Keratinocyte (primary cell): ENCODE results near the gene TOM1L2. TPM values are rescaled to one million over a fixed set of nuclear protein-coding genes. Genes with fewer than 3 reads are reported as not detected.
A peak's percentile ranks its signal among the peaks of the same experiment; 100 is the strongest.

ENCODE experiments used
- DNase-seq: peaks from one replicate; pipeline ENCODE4 v3.0.0-alpha.2; 2011; ENCODE audit warnings: low read depth, missing footprints, low spot score
- FAIRE-seq: peaks from 2 replicates; lab custom pipeline; 2011; peaks lifted over from hg19 to GRCh38; lab: Jason Lieb, UNC
- H2AFZ ChIP-seq: 2 replicates; pipeline ENCODE4 v1.6.0; 2012; ENCODE audit warnings: low read length, control low read depth, inconsistent platforms; ENCODE audit not compliant: control insufficient read depth
- H3K27ac ChIP-seq: 2 replicates; pipeline ENCODE4 v1.5.1; 2011; ENCODE audit warnings: low read length; ENCODE audit not compliant: control insufficient read depth, insufficient read depth
- H3K27me3 ChIP-seq: 3 replicates; pipeline ENCODE4 v1.6.0; 2011; ENCODE audit warnings: low read length; ENCODE audit not compliant: control insufficient read depth, insufficient read depth; ENCODE audit errors: extremely low read depth
- H3K36me3 ChIP-seq, 2 experiments: 2 replicates in 1 of 2; 3 replicates in 1 of 2; pipeline ENCODE4 v1.5.1; 2011; ENCODE audit warnings: low read length in 2 of 2, mild to moderate bottlenecking in 1 of 2; ENCODE audit not compliant: control insufficient read depth in 2 of 2, insufficient read depth in 2 of 2; ENCODE audit errors: extremely low read depth in 1 of 2
- H3K4me1 ChIP-seq: 3 replicates; pipeline ENCODE4 v1.5.1; 2011; ENCODE audit warnings: low read length; ENCODE audit not compliant: control insufficient read depth, insufficient read depth; ENCODE audit errors: extremely low read depth
- H3K4me2 ChIP-seq: 3 replicates; pipeline ENCODE4 v1.6.0; 2011; ENCODE audit warnings: low read depth, low read length; ENCODE audit not compliant: control insufficient read depth, insufficient read depth; ENCODE audit errors: extremely low read depth
- H3K4me3 ChIP-seq, 3 experiments: fragments of 200-600 bp in 1 of 3; sonication (generic) in 1 of 3; 2 replicates in 2 of 3; 3 replicates in 1 of 3; pipeline ENCODE4 v1.5.1; 2011 to 2016; ENCODE audit warnings: low read length in 3 of 3, mild to moderate bottlenecking in 3 of 3, control low read depth in 2 of 3, inconsistent platforms in 1 of 3, low read depth in 1 of 3, mixed read lengths in 1 of 3, mixed run types in 1 of 3, moderate library complexity in 1 of 3; ENCODE audit not compliant: control insufficient read depth in 2 of 3, insufficient read depth in 2 of 3; ENCODE audit errors: extremely low read depth in 1 of 3
- H3K79me2 ChIP-seq: 2 replicates; pipeline ENCODE4 v1.6.0; 2012; ENCODE audit warnings: low read length; ENCODE audit not compliant: control insufficient read depth, insufficient read depth
- H3K9ac ChIP-seq: 3 replicates; pipeline ENCODE4 v1.6.0; 2011; ENCODE audit warnings: low read length; ENCODE audit not compliant: control insufficient read depth, insufficient read depth; ENCODE audit errors: extremely low read depth
- H3K9me1 ChIP-seq: 3 replicates; pipeline ENCODE4 v1.6.0; 2011; ENCODE audit warnings: low read length; ENCODE audit not compliant: control insufficient read depth, insufficient read depth; ENCODE audit errors: extremely low read depth
- H3K9me3 ChIP-seq: 2 replicates; pipeline ENCODE4 v1.5.1; 2012; ENCODE audit warnings: low read depth, low read length; ENCODE audit not compliant: control insufficient read depth
- H4K20me1 ChIP-seq: 3 replicates; pipeline ENCODE4 v1.6.0; 2011; ENCODE audit warnings: low read length; ENCODE audit not compliant: control insufficient read depth, insufficient read depth; ENCODE audit errors: extremely low read depth
- EZH2 ChIP-seq: IDR thresholded peaks from one replicate; pipeline ENCODE4 v1.6.1; 2012; ENCODE audit warnings: inconsistent platforms, mild to moderate bottlenecking, low read length, moderate library complexity
- dilution Hi-C: fragments of 300-500 bp; cut with MboI; formaldehyde crosslinking; loops from one replicate; pipeline ENCODE4 v1.7.0; 2020; ENCODE audit warnings: low sequenced_read_pairs; ENCODE audit not compliant: extremely low pct_ligation_motif_present
- polyA plus RNA-seq, 5 experiments: library from polyadenylated mRNA; depleted of rRNA in 3 of 5; stranded (reverse) in 3 of 5; stranded (forward) in 1 of 5; unstranded in 1 of 5; fragments of >200 nt; gene quantifications; 1 replicate in 1 of 5; 2 replicates in 3 of 5; 3 replicates in 1 of 5; pipeline versions ENCODE4 v1.2.1 to v1.2.3, GENCODE V29; 2011 to 2012; ENCODE audit warnings: missing spikeins in 2 of 5, low read depth in 1 of 5, low replicate concordance in 1 of 5
- TF ChIP-seq, protein P1 (sequence below), 3 experiments: IDR thresholded peaks in 1 of 3; conservative IDR thresholded peaks in 1 of 3; optimal IDR thresholded peaks in 1 of 3; 2 replicates in 2 of 3; 3 replicates in 1 of 3; pipeline versions ENCODE3 to v1.5.1; 2011; ENCODE audit warnings: low read length in 3 of 3, mild to moderate bottlenecking in 3 of 3, moderate library complexity in 2 of 3, control low read depth in 1 of 3, inconsistent platforms in 1 of 3; ENCODE audit not compliant: insufficient read depth in 2 of 3; ENCODE audit errors: extremely low read depth in 1 of 3

TOM1L2 gene
- polyA plus RNA-seq, 1 donor (not counting 4 experiments of a cell fraction or from before 2014, with no cell fraction given): 36.3 TPM

DNA sequence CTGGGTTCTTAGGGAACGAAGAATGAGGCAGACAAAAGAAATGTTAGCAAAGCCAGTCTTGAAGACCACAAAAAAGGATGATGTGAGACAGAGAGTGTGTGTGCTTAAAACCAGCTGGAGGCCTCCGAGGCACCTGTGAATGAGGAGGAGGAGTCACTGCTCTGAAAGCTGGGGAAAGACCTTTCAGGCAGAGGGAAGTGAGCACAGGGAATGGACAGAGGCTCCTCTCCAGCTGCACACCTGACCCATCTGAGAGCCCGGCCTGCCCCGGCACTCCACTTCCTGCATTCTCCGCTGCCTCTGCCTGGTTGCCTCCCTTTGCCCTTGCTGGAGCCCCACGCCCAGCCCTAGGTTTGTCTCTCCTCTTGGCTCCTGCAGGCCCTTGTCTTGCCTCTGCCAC is 80.2 kb downstream of the TOM1L2 start:
- H3K4me3 ChIP-seq: no peak overlapping the region
- dilution Hi-C loops: no loop called here
- no peak overlapping the region for H3K27ac ChIP-seq
- no peaks in the 10 kb centered on the region for H3K9me3 ChIP-seq
- H3K4me1 ChIP-seq: no peaks in the 10 kb centered on the region
- no peaks in the 10 kb centered on the region for H3K27me3 ChIP-seq
- FAIRE-seq: no peak
- H4K20me1 ChIP-seq: no peaks in the 10 kb centered on the region
- H3K36me3 ChIP-seq: peaks cover 25 to 51% of the 10 kb centered on the region in 2 experiments
- H3K4me2 ChIP-seq: no peak overlapping the region
- DNase-seq: no peak
- no peak for TF ChIP-seq EZH2
- TF ChIP-seq, protein P1, sequence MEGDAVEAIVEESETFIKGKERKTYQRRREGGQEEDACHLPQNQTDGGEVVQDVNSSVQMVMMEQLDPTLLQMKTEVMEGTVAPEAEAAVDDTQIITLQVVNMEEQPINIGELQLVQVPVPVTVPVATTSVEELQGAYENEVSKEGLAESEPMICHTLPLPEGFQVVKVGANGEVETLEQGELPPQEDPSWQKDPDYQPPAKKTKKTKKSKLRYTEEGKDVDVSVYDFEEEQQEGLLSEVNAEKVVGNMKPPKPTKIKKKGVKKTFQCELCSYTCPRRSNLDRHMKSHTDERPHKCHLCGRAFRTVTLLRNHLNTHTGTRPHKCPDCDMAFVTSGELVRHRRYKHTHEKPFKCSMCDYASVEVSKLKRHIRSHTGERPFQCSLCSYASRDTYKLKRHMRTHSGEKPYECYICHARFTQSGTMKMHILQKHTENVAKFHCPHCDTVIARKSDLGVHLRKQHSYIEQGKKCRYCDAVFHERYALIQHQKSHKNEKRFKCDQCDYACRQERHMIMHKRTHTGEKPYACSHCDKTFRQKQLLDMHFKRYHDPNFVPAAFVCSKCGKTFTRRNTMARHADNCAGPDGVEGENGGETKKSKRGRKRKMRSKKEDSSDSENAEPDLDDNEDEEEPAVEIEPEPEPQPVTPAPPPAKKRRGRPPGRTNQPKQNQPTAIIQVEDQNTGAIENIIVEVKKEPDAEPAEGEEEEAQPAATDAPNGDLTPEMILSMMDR (optimal IDR thresholded peaks at IDR 0.05 in 1 of 3, IDR thresholded peaks at IDR 0.05 in 1 of 3, conservative IDR thresholded peaks at IDR 0.05 in 1 of 3; ENCODE audit: extremely low read depth in 1 of 3, insufficient read depth in 2 of 3, low read length in 3 of 3): no peak
- no peak overlapping the region for H2AFZ ChIP-seq
- no peaks in the 10 kb centered on the region for H3K79me2 ChIP-seq
- H3K9ac ChIP-seq: no peak overlapping the region
- no peaks in the 10 kb centered on the region for H3K9me1 ChIP-seq

DNA sequence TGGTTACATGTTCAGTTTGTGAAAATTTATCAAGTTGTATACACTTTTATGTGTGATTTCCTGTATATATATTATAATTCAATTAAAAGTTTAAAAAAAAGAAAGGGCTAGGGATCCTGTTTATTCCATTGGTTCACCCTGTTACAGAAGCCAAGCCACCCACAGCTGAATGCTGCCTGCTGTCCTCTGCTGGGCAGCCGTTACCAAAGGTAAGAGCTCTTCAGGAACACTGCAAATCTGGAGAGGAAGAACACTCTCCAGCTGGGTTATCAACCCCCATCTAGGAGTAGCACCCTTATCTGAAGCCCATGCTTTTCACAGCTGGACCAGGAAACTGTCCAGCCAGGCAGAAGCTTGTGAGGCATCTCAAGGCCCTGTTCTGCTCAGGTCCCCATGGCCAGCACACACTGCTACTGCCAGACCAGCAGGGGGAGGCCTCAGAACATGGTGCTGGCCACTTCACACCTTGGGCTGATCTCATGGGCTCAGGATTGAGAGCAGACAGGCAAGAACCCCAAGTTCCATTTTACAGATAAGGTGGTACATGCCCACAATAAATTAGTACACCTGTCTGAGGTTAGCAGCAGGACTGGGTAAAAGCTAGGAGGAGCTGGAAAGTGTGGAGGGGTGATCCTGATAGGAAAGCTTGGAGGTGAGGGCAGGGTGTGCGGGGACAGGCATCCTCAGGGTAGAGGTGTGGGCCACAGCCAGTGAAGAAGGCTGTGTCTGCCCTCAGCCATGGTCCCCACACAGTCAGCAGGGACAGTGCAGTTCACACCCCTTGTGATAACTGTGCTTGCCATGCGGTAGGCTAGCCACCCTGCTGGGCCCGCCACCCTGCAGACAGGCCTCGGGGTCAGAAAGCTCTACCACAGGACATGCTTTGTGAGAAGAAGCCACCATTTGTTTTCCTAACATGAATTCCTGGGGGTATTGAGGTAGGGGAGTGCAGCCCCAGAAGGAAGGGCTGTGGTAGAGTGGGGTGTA is 81.1 kb downstream of the TOM1L2 start:
- dilution Hi-C loops: no loop called here
- Histone ChIP-seq H4K20me1 (no peaks in the 10 kb centered on the region), H3K9me3 (no peaks in the 10 kb centered on the region), H3K9ac (no peak overlapping the region), H3K9me1 (no peaks in the 10 kb centered on the region), H3K27me3 (no peaks in the 10 kb centered on the region), H3K27ac (no peak overlapping the region), H3K4me2 (no peak overlapping the region), H2AFZ (no peak overlapping the region), H3K4me3 (no peak overlapping the region), H3K4me1 (peaks cover 7% of the 10 kb centered on the region), H3K79me2 (no peaks in the 10 kb centered on the region), H3K36me3 (peaks cover 26 to 46% of the 10 kb centered on the region in 2 experiments)
- FAIRE-seq: no peak
- TF ChIP-seq EZH2: no peak
- TF ChIP-seq, protein P1 (optimal IDR thresholded peaks at IDR 0.05 in 1 of 3, IDR thresholded peaks at IDR 0.05 in 1 of 3, conservative IDR thresholded peaks at IDR 0.05 in 1 of 3; ENCODE audit: extremely low read depth in 1 of 3, insufficient read depth in 2 of 3, low read length in 3 of 3): peak; percentile 67 to 95 (median 84)
- no peak for DNase-seq
